Uterus (tissue), 2 donors: ENCODE data around the gene TBC1D1.

ENCODE experiments used
- POLR2A ChIP-seq, 2 donors: fragments of 450-650 bp; IDR thresholded peaks; one replicate each; pipeline ENCODE4 v1.6.1; 2016; ENCODE audit warnings: antibody characterized with exemption in 2 of 2, mild to moderate bottlenecking in 1 of 2, moderate library complexity in 1 of 2
- TF ChIP-seq, protein P1 (sequence below), 4 experiments: fragments of 200-600 bp in 2 of 4; fragments of 450-650 bp in 2 of 4; sonication (generic) in 2 of 4; IDR thresholded peaks; one replicate each; pipeline ENCODE4 v1.5.1; 2016 to 2019; ENCODE audit warnings: antibody characterized with exemption in 4 of 4, mild to moderate bottlenecking in 2 of 4, moderate library complexity in 1 of 4

DNA sequence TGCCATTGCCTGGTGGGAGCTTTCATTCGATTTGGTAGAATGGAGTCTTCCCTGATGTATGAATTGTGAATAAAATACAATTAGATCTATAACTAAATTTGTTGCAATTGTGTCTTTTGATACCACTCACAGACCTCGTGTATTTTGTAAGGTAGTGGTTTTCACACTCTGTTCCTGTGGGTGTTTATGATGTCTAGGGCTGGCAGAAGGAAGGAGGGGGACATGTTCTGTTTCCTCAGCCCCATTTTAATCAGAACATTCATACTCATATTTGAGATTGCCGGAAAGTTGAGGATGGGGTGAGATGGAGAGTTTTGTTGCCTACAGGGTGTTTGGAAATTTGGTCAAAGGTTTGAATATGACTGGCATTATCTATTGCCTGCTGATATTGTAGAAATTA, 112.2 kb downstream of the TBC1D1 start:
- TF ChIP-seq, protein P1, sequence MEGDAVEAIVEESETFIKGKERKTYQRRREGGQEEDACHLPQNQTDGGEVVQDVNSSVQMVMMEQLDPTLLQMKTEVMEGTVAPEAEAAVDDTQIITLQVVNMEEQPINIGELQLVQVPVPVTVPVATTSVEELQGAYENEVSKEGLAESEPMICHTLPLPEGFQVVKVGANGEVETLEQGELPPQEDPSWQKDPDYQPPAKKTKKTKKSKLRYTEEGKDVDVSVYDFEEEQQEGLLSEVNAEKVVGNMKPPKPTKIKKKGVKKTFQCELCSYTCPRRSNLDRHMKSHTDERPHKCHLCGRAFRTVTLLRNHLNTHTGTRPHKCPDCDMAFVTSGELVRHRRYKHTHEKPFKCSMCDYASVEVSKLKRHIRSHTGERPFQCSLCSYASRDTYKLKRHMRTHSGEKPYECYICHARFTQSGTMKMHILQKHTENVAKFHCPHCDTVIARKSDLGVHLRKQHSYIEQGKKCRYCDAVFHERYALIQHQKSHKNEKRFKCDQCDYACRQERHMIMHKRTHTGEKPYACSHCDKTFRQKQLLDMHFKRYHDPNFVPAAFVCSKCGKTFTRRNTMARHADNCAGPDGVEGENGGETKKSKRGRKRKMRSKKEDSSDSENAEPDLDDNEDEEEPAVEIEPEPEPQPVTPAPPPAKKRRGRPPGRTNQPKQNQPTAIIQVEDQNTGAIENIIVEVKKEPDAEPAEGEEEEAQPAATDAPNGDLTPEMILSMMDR (IDR thresholded peaks at IDR 0.05), result no peak
- TF ChIP-seq POLR2A (IDR thresholded peaks at IDR 0.05), result no peak
